H9 (cell line): ENCODE data around the gene SYT2. TPM values are rescaled to one million over a fixed set of nuclear protein-coding genes. Genes with fewer than 3 reads are reported as not detected.

Source experiments
- DNase-seq: peaks from one replicate; pipeline ENCODE4 v3.0.0-alpha.2; 2017
- H2AFZ ChIP-seq: one replicate; pipeline ENCODE4 v1.6.1; 2013; ENCODE audit warnings: mild to moderate bottlenecking, low read length, control low read depth, moderate library complexity
- H2AK5ac ChIP-seq: 2 replicates; pipeline ENCODE4 v1.6.1; 2013; ENCODE audit warnings: low read length, control low read depth, mixed read lengths; ENCODE audit not compliant: insufficient read length
- H2BK120ac ChIP-seq: one replicate; pipeline ENCODE4 v1.6.1; 2013; ENCODE audit warnings: low read depth, mild to moderate bottlenecking, low read length, control low read depth, inconsistent platforms; ENCODE audit not compliant: poor library complexity, severe bottlenecking
- H2BK12ac ChIP-seq: 2 replicates; pipeline ENCODE4 v1.6.1; 2013; ENCODE audit warnings: low read length, control low read depth, mixed read lengths, low read depth; ENCODE audit not compliant: insufficient read length
- H2BK15ac ChIP-seq: 2 replicates; pipeline ENCODE4 v1.6.1; 2013; ENCODE audit warnings: low read depth, low read length, control low read depth
- H2BK20ac ChIP-seq: one replicate; pipeline ENCODE4 v1.6.1; 2013; ENCODE audit warnings: low read depth, mild to moderate bottlenecking, low read length, control low read depth, inconsistent platforms; ENCODE audit not compliant: poor library complexity, severe bottlenecking
- H2BK5ac ChIP-seq: 2 replicates; pipeline ENCODE4 v1.6.1; 2013; ENCODE audit warnings: low read length, control low read depth, mixed read lengths; ENCODE audit not compliant: insufficient read length
- H3K14ac ChIP-seq: 2 replicates; pipeline ENCODE4 v1.6.1; 2013; ENCODE audit warnings: low read length, control low read depth; ENCODE audit not compliant: insufficient read depth
- H3K18ac ChIP-seq: 2 replicates; pipeline ENCODE4 v1.6.1; 2013; ENCODE audit warnings: low read depth, mild to moderate bottlenecking, mixed read lengths, low read length, control low read depth; ENCODE audit not compliant: insufficient read length
- H3K23ac ChIP-seq: 2 replicates; pipeline ENCODE4 v1.6.1; 2013; ENCODE audit warnings: low read length, control low read depth, mixed read lengths, low read depth; ENCODE audit not compliant: insufficient read length
- H3K23me2 ChIP-seq: 2 replicates; pipeline ENCODE4 v1.6.1; 2013; ENCODE audit warnings: low read depth, mild to moderate bottlenecking, mixed read lengths, low read length, control low read depth; ENCODE audit not compliant: insufficient read length, poor library complexity, severe bottlenecking
- H3K27ac ChIP-seq: 2 replicates; pipeline ENCODE4 v1.5.1; 2013; ENCODE audit warnings: low read length, control low read depth, mixed read lengths, low read depth; ENCODE audit not compliant: insufficient read length
- H3K27me3 ChIP-seq: 2 replicates; pipeline ENCODE4 v1.6.1; 2013; ENCODE audit warnings: low read length, control low read depth, inconsistent platforms; ENCODE audit not compliant: insufficient read depth
- H3K4ac ChIP-seq: 2 replicates; pipeline ENCODE4 v1.6.1; 2013; ENCODE audit warnings: low read depth, mild to moderate bottlenecking, control low read depth, inconsistent platforms, low read length, moderate library complexity
- H3K4me1 ChIP-seq: 2 replicates; pipeline ENCODE4 v1.6.1; 2013; ENCODE audit warnings: low read length, control low read depth, inconsistent platforms; ENCODE audit not compliant: insufficient read depth
- H3K4me2 ChIP-seq: 2 replicates; pipeline ENCODE4 v1.6.1; 2013; ENCODE audit warnings: low read length, control low read depth, mixed read lengths; ENCODE audit not compliant: insufficient read length, insufficient read depth
- H3K56ac ChIP-seq: 2 replicates; pipeline ENCODE4 v1.6.1; 2013; ENCODE audit warnings: low read depth, mild to moderate bottlenecking, mixed read lengths, low read length, control low read depth; ENCODE audit not compliant: insufficient read length
- H3K79me1 ChIP-seq: 2 replicates; pipeline ENCODE4 v1.6.1; 2013; ENCODE audit warnings: low read depth, mild to moderate bottlenecking, moderate library complexity, low read length, control low read depth, inconsistent platforms; ENCODE audit not compliant: insufficient read depth, poor library complexity, severe bottlenecking
- H3K79me2 ChIP-seq: 2 replicates; pipeline ENCODE4 v1.6.1; 2013; ENCODE audit warnings: low read length, control low read depth, inconsistent platforms; ENCODE audit not compliant: insufficient read depth
- H3K9ac ChIP-seq: 2 replicates; pipeline ENCODE4 v1.6.1; 2013; ENCODE audit warnings: low read length, control low read depth, mixed read lengths; ENCODE audit not compliant: insufficient read length; ENCODE audit errors: extremely low read depth
- H3K9me3 ChIP-seq: one replicate; pipeline ENCODE4 v1.6.1; 2013; ENCODE audit warnings: low read depth, low read length, inconsistent platforms; ENCODE audit not compliant: control insufficient read depth
- H3T11ph ChIP-seq: one replicate; pipeline ENCODE4 v1.6.1; 2013; ENCODE audit warnings: mild to moderate bottlenecking, low read length, control low read depth, inconsistent platforms
- H4K20me1 ChIP-seq: one replicate; pipeline ENCODE4 v1.6.1; 2013; ENCODE audit not compliant: control insufficient read depth, insufficient read length, insufficient read depth
- H4K5ac ChIP-seq: 2 replicates; pipeline ENCODE4 v1.6.1; 2013; ENCODE audit warnings: low read depth, mild to moderate bottlenecking, mixed read lengths, low read length, control low read depth; ENCODE audit not compliant: insufficient read length
- H4K8ac ChIP-seq: replicated peaks from 2 replicates; pipeline ENCODE4 v1.6.1; 2013; ENCODE audit warnings: low read length, control low read depth, mixed read lengths, low read depth; ENCODE audit not compliant: insufficient read length
- H4K91ac ChIP-seq: 2 replicates; pipeline ENCODE4 v1.6.1; 2013; ENCODE audit warnings: low read depth, mild to moderate bottlenecking, moderate library complexity, mixed read lengths, low read length, control low read depth; ENCODE audit not compliant: insufficient read length
- H3K27ac Mint-ChIP-seq, 3 experiments: 2 replicates in 2 of 3; 3 replicates in 1 of 3; pipeline ENCODE4 v1.8.0; 2020 to 2021; ENCODE audit warnings: mixed read lengths in 3 of 3, mild to moderate bottlenecking in 1 of 3, moderate library complexity in 1 of 3
- H3K27me3 Mint-ChIP-seq: 2 replicates; pipeline ENCODE4 v1.8.0; 2021; ENCODE audit warnings: low read depth, mild to moderate bottlenecking, moderate library complexity, mixed read lengths
- H3K36me3 Mint-ChIP-seq, 3 experiments: 2 replicates in 2 of 3; 3 replicates in 1 of 3; pipeline ENCODE4 v1.8.0; 2020 to 2021; ENCODE audit warnings: low read depth in 3 of 3, mixed read lengths in 3 of 3; ENCODE audit not compliant: insufficient read depth in 1 of 3
- H3K4me1 Mint-ChIP-seq, 2 experiments: 2 replicates each; pipeline ENCODE4 v1.8.0; 2020; ENCODE audit warnings: mixed read lengths in 2 of 2
- H3K4me3 Mint-ChIP-seq, 2 experiments: 2 replicates in 1 of 2; 3 replicates in 1 of 2; pipeline ENCODE4 v1.8.0; 2020 to 2021; ENCODE audit warnings: mild to moderate bottlenecking in 2 of 2, mixed read lengths in 2 of 2, moderate library complexity in 1 of 2
- H3K9me3 Mint-ChIP-seq, 2 experiments: 2 replicates in 1 of 2; 3 replicates in 1 of 2; pipeline ENCODE4 v1.8.0; 2020; ENCODE audit warnings: mild to moderate bottlenecking in 2 of 2, mixed read lengths in 2 of 2, moderate library complexity in 1 of 2
- CTCF ChIP-seq: fragments of 200-600 bp; sonication (generic); conservative IDR thresholded peaks from 3 replicates; pipeline ENCODE4 v1.8.0; 2021; ENCODE audit warnings: antibody characterized with exemption, mild to moderate bottlenecking
- WGBS: extraction: QIAGEN DNeasy Blood & Tissue Kit; methylation state at CpG from one replicate; pipeline ENCODE4 v1.1.7; 2013; ENCODE audit warnings: missing lambda C conversion rate, low lambda C conversion rate, mixed read lengths; ENCODE audit not compliant: insufficient read length; ENCODE audit errors: extremely low coverage; 5-methylcytosine and 5-hydroxymethylcytosine counted together
- total RNA-seq: library from RNA; stranded (reverse); gene quantifications from 2 replicates; pipeline ENCODE4 v1.2.1, GENCODE V29; 2021

SYT2 gene
- total RNA-seq, 1 experiment from 2014 or later = 3.3 TPM

DNA sequence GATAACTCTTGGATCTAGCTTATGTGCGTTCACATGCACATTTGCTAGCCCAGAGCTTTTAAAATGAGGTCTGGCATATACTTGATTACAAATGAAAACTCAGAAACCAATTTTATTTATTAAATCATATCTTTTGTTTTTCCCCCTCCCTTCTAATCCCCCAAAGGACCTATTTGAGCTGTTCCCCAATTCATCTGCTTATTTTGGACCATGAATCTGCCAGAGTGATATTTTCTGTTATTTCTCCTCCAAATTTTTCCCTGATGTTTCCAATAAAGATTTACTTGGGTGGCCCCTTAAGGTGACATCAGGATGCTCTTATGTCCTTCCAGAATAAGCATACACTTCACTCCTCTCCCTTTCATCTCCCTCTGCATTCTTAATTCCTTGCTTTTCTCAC lies 123.4 kb downstream of the SYT2 start:
- Histone ChIP-seq H2BK20ac (no peak overlapping the region), H3K14ac (no peak overlapping the region), H2BK15ac (no peak overlapping the region), H3K23ac (no peak overlapping the region), H3K9ac (no peak overlapping the region), H2AK5ac (no peak overlapping the region), H3K27me3 (no peaks in the 10 kb centered on the region), H3T11ph (no peak overlapping the region), H3K23me2 (no peaks in the 10 kb centered on the region), H2BK12ac (no peak overlapping the region), H3K79me2 (no peaks in the 10 kb centered on the region), H3K9me3 (no peaks in the 10 kb centered on the region), H3K27ac (no peak overlapping the region), H3K4ac (no peak overlapping the region), H4K8ac (no peak overlapping the region), H3K18ac (no peak overlapping the region), H2BK5ac (no peak overlapping the region), H3K4me2 (no peak overlapping the region), H4K5ac (no peak overlapping the region), H4K20me1 (no peaks in the 10 kb centered on the region), H3K56ac (no peak overlapping the region), H3K4me1 (no peaks in the 10 kb centered on the region), H3K79me1 (no peaks in the 10 kb centered on the region), H2BK120ac (no peak overlapping the region), H4K91ac (no peak overlapping the region), H2AFZ (no peak overlapping the region)
- no peaks in the 10 kb centered on the region; the same call in 1 of the 2 replicates for H3K27me3 Mint-ChIP-seq
- peaks cover 2 to 13% of the 10 kb centered on the region in 2 experiments; a peak in 3 of 4 replicates for H3K4me1 Mint-ChIP-seq
- DNase-seq = no peak
- no peaks in the 10 kb centered on the region for H3K9me3 Mint-ChIP-seq
- H3K4me3 Mint-ChIP-seq = no peak overlapping the region
- no peak overlapping the region for H3K27ac Mint-ChIP-seq
- H3K36me3 Mint-ChIP-seq = no peaks in the 10 kb centered on the region
- WGBS = no CpG with 5 or more reads among the region's 1 CpG
- TF ChIP-seq CTCF = no peak
